OCI-M2 (cell line): ENCODE data around the gene SLC6A8.
"Not testable (repeated sequence)": the region's sequence is repeated elsewhere in the genome, so short reads cannot be mapped to it uniquely, and the experiment has no call there.

Experiments
- DNase-seq: peaks from one replicate; lab custom pipeline; 2025; ENCODE audit not compliant: unreplicated experiment; lab: John Stamatoyannopoulos, UW

SLC6A8 gene

DNA sequence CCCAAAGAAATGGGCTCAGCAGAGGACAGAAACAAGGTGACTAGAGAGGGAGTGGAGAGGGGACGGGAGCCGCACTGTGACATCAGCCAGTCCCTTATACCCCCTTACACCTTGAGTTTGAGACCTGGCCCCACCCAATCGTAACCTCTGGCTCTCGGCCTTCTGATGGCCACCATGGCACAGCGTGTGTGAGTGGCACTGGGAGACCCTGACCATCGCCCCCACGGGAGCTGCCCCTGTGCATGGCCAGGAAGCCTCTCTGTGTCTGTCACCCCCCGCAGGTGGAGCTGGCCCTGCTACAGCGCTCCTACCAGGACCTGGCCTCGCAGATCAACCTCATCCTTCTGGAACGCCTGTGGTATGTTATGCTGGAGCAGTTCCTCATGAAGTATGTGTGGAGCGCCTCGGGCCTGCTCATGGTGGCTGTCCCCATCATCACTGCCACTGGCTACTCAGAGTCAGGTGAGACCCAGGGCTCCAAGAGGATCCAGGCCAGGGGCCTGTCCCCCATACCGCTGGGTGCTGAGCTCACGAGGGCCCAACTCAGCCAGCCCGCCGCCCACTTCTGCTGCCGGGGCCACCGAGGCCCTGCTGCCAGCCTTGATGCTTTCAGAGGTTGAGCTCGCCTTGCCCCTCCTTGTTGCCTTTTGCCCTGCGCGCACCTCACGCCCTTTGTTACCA lies 41.4 kb downstream of the SLC6A8 start:
- no peak for DNase-seq

- DNase-seq, result not testable (repeated sequence)
Measured at GRCh38 chrX:153730115-153730514, 42.4 kb downstream of the SLC6A8 start.

DNA sequence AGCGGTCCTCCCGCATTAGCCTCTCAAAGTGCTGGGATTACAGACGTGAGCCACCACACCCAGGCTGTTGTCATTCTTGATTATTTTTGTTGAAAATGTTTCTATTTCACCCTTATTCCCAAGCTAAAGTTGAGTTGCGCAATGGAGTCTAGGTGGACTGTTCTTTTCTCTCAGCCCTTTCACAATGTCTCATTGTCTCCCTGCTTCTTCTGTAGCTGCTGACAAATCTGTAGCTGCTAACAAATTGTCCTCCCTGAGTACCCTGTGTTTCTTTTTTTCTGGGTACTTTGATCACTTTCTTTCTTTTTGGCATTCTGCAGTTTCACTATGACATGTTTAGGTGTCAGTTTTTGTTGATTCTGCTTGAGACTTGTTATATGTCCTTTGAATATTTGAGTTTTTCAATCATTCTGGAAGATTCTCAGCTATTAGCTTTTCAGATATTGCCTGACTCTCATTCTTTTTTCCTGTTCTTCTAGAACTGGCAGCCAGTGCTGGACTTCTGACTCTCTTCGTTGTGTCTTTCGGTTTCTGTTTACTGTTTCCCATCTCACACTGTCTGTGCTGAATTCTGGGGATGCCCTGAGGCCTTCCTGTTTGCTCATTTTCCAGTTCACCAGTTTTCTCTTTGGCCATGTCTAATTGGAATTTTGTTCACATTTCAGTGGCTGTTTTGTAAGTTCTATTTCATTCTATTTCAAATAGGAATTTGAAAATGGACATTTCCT lies 43.6 kb downstream of the SLC6A8 start:
- no peak for DNase-seq

DNA sequence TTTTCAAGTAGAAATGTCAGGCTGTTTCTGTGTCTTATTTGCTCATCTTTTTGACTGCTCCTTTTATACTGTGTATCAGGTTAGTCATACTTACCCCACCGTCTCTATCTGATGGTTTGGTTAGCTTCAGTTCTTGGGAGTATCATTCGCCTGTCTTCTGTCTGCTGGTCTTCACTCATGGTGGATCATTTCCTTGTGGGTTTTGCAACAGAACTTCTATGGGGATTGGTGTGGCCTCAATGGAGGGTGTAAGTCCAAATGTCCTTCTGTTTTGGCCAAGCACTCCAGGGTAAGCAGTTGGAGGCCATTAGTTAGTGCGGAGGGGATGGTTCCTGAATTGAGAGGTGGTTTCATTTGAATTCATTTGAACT lies 44.1 kb downstream of the SLC6A8 start:
- DNase-seq, result no peak

- DNase-seq, result no peak
Measured at GRCh38 chrX:153732401-153732800, 44.7 kb downstream of the SLC6A8 start.

DNA sequence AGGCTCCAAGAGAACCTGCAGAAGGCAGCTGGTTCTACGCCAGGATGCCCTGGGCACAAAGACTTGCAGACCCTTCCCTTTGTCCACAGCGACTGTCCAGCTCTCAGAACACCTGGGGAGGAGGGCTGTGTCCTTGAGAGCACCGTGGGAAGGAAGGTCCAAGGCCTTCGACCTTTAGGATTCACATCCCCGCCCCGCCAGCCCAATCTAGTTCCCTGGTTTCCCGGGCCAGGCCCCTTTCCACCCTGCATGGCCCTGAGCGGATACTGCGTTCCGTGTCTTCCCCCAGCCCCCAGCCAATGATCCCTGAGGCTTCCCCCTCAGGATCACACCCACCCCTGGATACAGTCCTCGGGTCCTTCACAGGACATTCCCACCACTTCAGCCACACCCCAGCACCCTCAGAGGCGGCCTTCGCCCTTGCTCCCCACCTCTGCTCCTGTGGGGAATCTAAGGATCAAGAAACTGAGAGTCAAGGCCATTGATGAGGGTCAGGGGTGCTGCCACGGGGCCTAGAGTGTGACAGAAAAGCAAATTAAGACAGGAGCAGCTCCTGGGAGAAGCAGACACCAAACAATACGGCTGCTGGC lies 46.0 kb downstream of the SLC6A8 start:
- DNase-seq, result no peak

- DNase-seq, result no peak
Measured at GRCh38 chrX:153734871-153735270, 47.1 kb downstream of the SLC6A8 start.

DNA sequence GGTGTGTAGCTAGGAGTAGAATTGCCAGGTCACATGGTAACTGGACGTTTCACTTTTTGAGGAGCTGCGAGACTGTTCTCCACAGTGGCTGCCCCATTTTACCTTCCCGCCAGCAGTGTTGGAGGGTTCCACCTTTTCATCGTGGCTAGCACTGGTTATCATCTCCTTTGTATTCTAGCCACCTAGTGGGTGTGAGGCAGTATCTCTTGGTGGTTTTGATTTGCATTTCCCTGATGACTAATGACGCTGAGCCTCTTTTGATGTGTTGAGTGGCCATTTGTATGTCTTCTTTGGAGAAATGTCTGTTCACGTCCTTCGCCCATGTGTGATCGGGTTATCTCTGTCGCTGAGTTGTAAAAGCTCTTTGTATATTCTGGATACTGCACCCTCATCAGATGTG lies 47.5 kb downstream of the SLC6A8 start:
- no peak for DNase-seq

- no peak for DNase-seq
Measured at GRCh38 chrX:153736071-153736820, 48.5 kb downstream of the SLC6A8 start.

DNA sequence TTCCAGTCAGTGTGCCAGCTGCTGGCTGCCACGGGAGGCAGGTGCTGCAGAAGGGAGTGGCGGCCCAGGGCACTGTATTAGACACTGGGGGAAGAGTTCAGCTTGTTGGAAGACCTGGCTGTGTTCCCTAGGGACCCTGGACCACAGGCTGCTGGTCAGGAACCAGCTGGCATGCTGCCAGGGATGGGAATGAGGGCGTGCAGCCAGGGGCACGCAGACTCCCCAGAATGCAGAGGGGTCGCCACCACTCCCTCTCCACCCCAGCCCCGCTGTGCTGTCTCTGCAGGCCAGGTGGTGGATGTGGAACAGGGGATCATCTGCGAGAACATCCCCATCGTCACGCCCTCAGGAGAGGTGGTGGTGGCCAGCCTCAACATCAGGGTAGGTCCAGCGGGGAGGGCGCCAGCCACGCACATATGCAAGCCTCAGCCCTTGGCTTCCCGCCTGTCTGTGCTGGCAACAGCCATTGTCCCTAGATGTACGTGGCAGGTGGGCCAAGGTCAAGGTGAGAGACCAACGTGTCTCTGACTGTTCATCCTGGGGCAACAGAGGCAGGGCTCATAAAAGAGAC lies 49.2 kb downstream of the SLC6A8 start:
- no peak for DNase-seq

DNA sequence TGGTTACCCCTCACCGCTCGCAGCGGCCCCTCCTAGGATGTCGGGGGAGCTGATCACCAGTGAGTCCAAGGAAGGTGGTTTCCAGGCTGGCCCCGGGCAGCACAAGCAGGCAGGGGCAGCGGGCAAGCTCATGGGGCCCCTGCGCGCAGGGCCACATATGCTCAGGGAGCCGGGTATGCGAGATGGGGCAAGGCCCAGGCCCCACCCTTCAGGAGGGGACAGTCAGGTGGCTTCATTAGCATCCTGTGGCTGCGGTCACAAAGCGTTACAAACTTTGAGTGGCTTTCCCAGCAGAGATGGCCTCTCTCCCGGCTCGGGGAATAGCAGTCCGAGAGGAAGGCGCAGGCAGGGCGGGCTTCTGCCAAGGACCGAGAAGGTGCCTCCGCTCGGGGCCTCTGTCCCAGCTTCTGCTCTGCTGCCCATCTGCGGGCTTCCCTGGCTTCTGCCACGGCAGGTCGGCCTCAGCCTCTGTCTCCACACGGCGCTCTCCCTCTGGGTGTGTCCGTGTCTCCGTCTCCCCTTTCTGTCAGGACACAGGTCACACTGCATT lies 50.4 kb downstream of the SLC6A8 start:
- no peak for DNase-seq

DNA sequence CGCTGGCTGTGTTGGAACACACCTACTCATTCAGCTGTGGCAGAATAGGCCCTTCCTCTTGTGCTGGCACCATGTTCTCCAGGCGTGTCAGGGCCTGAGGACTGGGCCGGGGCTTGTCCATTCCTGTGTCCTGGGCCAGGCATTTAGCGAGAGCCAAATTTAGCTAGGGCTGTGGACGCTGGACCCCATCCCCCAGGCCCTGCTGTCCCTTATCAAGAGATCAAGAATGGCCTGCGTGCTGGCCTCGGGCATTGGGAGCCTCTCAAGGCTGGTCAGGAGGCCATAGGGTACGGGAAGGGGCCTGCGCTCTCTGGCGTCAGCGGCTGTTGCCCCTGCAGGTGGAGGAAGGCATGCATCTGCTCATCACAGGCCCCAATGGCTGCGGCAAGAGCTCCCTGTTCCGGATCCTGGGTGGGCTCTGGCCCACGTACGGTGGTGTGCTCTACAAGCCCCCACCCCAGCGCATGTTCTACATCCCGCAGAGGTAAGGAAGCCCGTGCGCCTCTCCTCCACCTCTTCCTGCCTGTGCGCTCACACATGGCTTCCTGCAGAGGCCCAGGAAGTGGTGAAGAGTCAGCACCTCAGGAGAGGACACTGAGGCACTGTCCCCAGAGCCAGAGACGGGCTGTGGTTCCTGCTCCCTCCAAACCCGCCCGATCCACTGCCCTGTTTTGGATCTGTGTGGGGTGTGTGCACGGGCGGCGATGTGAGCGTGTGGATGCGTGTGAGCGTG lies 52.2 kb downstream of the SLC6A8 start:
- no peak for DNase-seq

- no peak for DNase-seq
Measured at GRCh38 chrX:153740631-153741222, 53.0 kb downstream of the SLC6A8 start.

DNA sequence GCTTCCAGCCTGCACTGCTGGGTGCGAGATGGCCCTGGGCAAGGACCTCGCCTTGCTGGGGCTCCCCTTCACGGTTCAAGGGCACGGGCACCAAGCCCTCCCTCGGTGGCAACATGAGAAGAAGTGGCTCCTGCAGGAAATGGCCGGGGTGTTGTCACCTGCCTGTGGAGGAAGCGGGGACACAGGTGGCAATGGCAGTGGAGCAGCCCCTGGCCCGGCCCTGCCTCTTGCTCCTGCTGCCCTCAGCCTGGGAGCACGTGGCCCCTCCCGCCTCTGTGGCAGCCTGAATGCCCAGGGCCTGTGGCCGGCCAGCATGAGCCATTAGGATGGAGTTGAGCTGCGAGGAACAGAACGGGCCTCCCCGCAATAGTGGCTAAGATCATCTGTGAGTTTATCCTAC lies 53.7 kb downstream of the SLC6A8 start:
- no peak for DNase-seq

GRCh38 chrX:153742111-153742510 lies 54.4 kb downstream of the SLC6A8 start:
- DNase-seq, result not testable (repeated sequence)

DNA sequence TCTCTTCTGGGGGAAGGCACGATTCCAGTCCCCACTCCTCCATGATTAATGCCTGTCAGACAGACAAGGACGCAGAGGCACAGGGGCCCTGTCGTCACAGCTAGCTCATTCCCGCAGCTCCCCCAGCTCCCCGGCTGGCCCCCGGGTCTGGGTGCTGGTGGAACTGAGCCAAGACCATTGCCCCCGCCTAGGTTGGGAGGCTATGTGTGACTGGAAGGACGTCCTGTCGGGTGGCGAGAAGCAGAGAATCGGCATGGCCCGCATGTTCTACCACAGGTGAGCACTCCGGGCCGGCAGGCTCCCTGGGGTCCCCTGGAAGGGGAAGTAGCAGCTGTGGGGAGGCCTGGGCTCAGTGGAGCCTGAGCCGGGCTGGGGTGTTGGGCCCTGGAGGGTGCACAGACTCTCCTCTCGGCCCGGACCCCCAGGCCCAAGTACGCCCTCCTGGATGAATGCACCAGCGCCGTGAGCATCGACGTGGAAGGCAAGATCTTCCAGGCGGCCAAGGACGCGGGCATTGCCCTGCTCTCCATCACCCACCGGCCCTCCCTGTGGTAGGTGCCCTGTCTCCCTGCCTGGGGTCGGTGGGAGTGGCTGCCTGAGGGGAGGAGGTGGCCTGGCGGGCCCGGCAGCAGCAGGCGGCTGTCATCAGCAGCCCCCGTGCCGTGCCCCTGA lies 55.2 kb downstream of the SLC6A8 start:
- not testable (repeated sequence) for DNase-seq

- DNase-seq, result not testable (repeated sequence)
Measured at GRCh38 chrX:153743468-153744209, 55.9 kb downstream of the SLC6A8 start.

- no peak for DNase-seq
Measured at GRCh38 chrX:153744210-153745066, 56.7 kb downstream of the SLC6A8 start.
